Endometrial microvascular endothelial cells (primary cell): ENCODE results near the gene PF4V1. TPM values are rescaled to one million over a fixed set of nuclear protein-coding genes. Genes with fewer than 3 reads are reported as not detected.
"Not testable (repeated sequence)": the region's sequence is repeated elsewhere in the genome, so short reads cannot be mapped to it uniquely, and the experiment has no call there.

ENCODE experiments used
- in situ Hi-C: cut with HindIII; loops from 2 replicates; pipeline ENCODE4 v1.10.0; 2017; ENCODE audit warnings: low sequenced_read_pairs, low pct_unique_long_range_greater_than_20kb; ENCODE audit errors: inconsistent ontology term
- total RNA-seq: library from RNA; depleted of rRNA; stranded (reverse); fragments of >200 nt; gene quantifications from one replicate; pipeline ENCODE4 v1.2.3, GENCODE V29; 2015; ENCODE audit errors: inconsistent ontology term

PF4V1 gene
- total RNA-seq, 1 donor from 2014 or later, result 0.65 TPM

- in situ Hi-C loops, result no loop called here
Observed at GRCh38 chr4:73896416-73896815, 43.3 kb downstream of the PF4V1 start.

- in situ Hi-C loops, result no loop called here
Observed at GRCh38 chr4:73897380-73898136, 44.5 kb downstream of the PF4V1 start.

- in situ Hi-C loops, result not testable (repeated sequence)
Observed at GRCh38 chr4:73899338-73899737, 46.2 kb downstream of the PF4V1 start.

- in situ Hi-C loops, result no loop called here
Observed at GRCh38 chr4:73901031-73901430, 47.9 kb downstream of the PF4V1 start.

- in situ Hi-C loops, result no loop called here
Observed at GRCh38 chr4:73902038-73902637, 49.0 kb downstream of the PF4V1 start.

GRCh38 chr4:73902817-73903547 is 49.9 kb downstream of the PF4V1 start:
- in situ Hi-C loops, result no loop called here

Other genes starting within 250 kb of the PF4V1 start
- not detected for gene RASSF6, start 232.9 kb upstream of the PF4V1 start, total RNA-seq
- gene CXCL8, start 112.7 kb upstream of the PF4V1 start, total RNA-seq, result 422 TPM
- 40.2 TPM for gene CXCL6, start 16.6 kb upstream of the PF4V1 start, total RNA-seq
- gene CXCL1, start 16.1 kb downstream of the PF4V1 start, total RNA-seq, result 393 TPM
- gene PF4, start 128.7 kb downstream of the PF4V1 start, total RNA-seq, result not detected
- not detected for gene PPBP, start 134.9 kb downstream of the PF4V1 start, total RNA-seq
- 0.74 TPM for gene CXCL5, start 145.4 kb downstream of the PF4V1 start, total RNA-seq
- gene CXCL3, start 185.4 kb downstream of the PF4V1 start, total RNA-seq, result 2.7 TPM
- 5.9 TPM for gene CXCL2, start 245.9 kb downstream of the PF4V1 start, total RNA-seq